HepG2 (cell line): Measurements from ENCODE around the gene SLC16A5. TPM values are rescaled to one million over a fixed set of nuclear protein-coding genes. Genes with fewer than 3 reads are reported as not detected.
A peak's percentile ranks its signal among the peaks of the same experiment; 100 is the strongest.

ENCODE experiments used
- ATAC-seq: fragments of 200-7000 bp; cut with Tn5 transposase; 3 replicates; pipeline ENCODE4 v1.9.1; 2020; ENCODE audit warnings: mild to moderate bottlenecking, moderate library complexity
- BruUV-seq: library from RNA; stranded (reverse); fragments of 400-500 nt; replicated peaks from 2 replicates; lab custom pipeline; 2021; lab: Mats Ljungman, UMichigan
- CTCF ChIA-PET: fragments of 300-600 bp; formaldehyde crosslinking; extraction: SDS; loops from one replicate; lab custom pipeline; 2021; ENCODE audit warnings: low total read pairs, inconsistent platforms, low intra/inter-chr PET ratio; lab: Yijun Ruan, JAX
- POLR2A ChIA-PET: fragments of 350-600 bp; sonication (Branson Sonifier 250); formaldehyde crosslinking; loops from one replicate; lab custom pipeline; 2020; ENCODE audit warnings: antibody characterized with exemption, inconsistent platforms; lab: Yijun Ruan, JAX
- DNase-seq: peaks from one replicate; pipeline ENCODE4 v3.0.0-alpha.2; 2015; ENCODE audit warnings: low spot score
- FAIRE-seq: peaks from 3 replicates; lab custom pipeline; 2011; peaks lifted over from hg19 to GRCh38; lab: Jason Lieb, UNC
- H2AFZ ChIP-seq: one replicate; pipeline ENCODE4 v1.6.1; 2011; ENCODE audit warnings: low read length, inconsistent platforms
- H3K27ac ChIP-seq: fragments of 300-600 bp; 3 replicates; pipeline ENCODE4 v1.8.0; 2011; ENCODE audit warnings: mixed run types, mild to moderate bottlenecking, mixed read lengths, low read length, inconsistent platforms; ENCODE audit not compliant: insufficient read depth; ENCODE audit errors: extremely low read length
- H3K27me3 ChIP-seq, 2 experiments: fragments of 200-600 bp in 1 of 2; 2 replicates in 1 of 2; 3 replicates in 1 of 2; pipeline versions ENCODE4 v1.6.0 to v1.8.0; 2011; ENCODE audit warnings: low read length in 2 of 2, mild to moderate bottlenecking in 2 of 2, moderate library complexity in 2 of 2, inconsistent platforms in 1 of 2; ENCODE audit not compliant: insufficient read depth in 2 of 2, control insufficient read depth in 1 of 2
- H3K36me3 ChIP-seq, 2 experiments: fragments of 200-600 bp in 1 of 2; replicated peaks in 1 of 2; 2 replicates in 1 of 2; 3 replicates in 1 of 2; pipeline versions ENCODE4 v1.5.1 to v1.8.0; 2011; ENCODE audit warnings: low read length in 2 of 2, inconsistent platforms in 1 of 2; ENCODE audit not compliant: insufficient read depth in 2 of 2, control insufficient read depth in 1 of 2
- H3K4me1 ChIP-seq: 2 replicates; pipeline ENCODE4 v1.5.1; 2012; ENCODE audit warnings: low read length, inconsistent platforms; ENCODE audit not compliant: insufficient read depth
- H3K4me2 ChIP-seq: 2 replicates; pipeline ENCODE4 v1.6.0; 2011; ENCODE audit warnings: low read depth, low read length, inconsistent platforms
- H3K4me3 ChIP-seq, 3 experiments: fragments of 200-600 bp in 1 of 3; sonication (generic), shearing (Covaris generic) in 1 of 3; replicated peaks in 1 of 3; 2 replicates each; pipeline ENCODE4 v1.5.1; 2011 to 2016; ENCODE audit warnings: low read length in 3 of 3, inconsistent platforms in 2 of 3, low read depth in 2 of 3, mild to moderate bottlenecking in 2 of 3, control low read depth in 1 of 3, mixed read lengths in 1 of 3; ENCODE audit not compliant: insufficient read depth in 1 of 3
- H3K79me2 ChIP-seq: one replicate; pipeline ENCODE4 v1.6.1; 2011; ENCODE audit warnings: low read length, inconsistent platforms; ENCODE audit not compliant: insufficient read depth
- H3K9ac ChIP-seq: 2 replicates; pipeline ENCODE4 v1.6.0; 2011; ENCODE audit warnings: mild to moderate bottlenecking, low read depth, low read length, inconsistent platforms; ENCODE audit not compliant: insufficient read depth
- H3K9me3 ChIP-seq: 2 replicates; pipeline ENCODE4 v1.5.1; 2012; ENCODE audit warnings: mild to moderate bottlenecking, low read length
- H4K20me1 ChIP-seq: 2 replicates; pipeline ENCODE4 v1.6.0; 2011; ENCODE audit warnings: inconsistent platforms, mild to moderate bottlenecking, low read length, moderate library complexity; ENCODE audit not compliant: insufficient read depth
- AGO1 ChIP-seq: fragments of 200-400 bp; formaldehyde crosslinking; IDR thresholded peaks from 2 replicates; pipeline ENCODE4 v1.6.1; 2017; ENCODE audit warnings: mild to moderate bottlenecking, low read depth, low read length, moderate library complexity; ENCODE audit not compliant: poor library complexity, severe bottlenecking
- ATF3 ChIP-seq: sonication (generic); formaldehyde crosslinking; IDR thresholded peaks from 2 replicates; pipeline ENCODE4 v1.4.0; 2020; ENCODE audit warnings: missing genetic modification reagents
- ATF4 ChIP-seq, 2 experiments: fragments of 450-650 bp in 1 of 2; sonication (generic) in 1 of 2; formaldehyde crosslinking; IDR thresholded peaks; 2 replicates each; pipeline versions ENCODE4 v1.5.0 to v1.8.0; 2020 to 2022; ENCODE audit warnings: mild to moderate bottlenecking in 1 of 2, missing genetic modification reagents in 1 of 2
- CAMTA2 ChIP-seq: sonication (generic); formaldehyde crosslinking; IDR thresholded peaks from 2 replicates; pipeline ENCODE4 v1.4.0; 2020; ENCODE audit warnings: mild to moderate bottlenecking, missing genetic modification reagents, borderline replicate concordance
- CHD4 ChIP-seq: fragments of 200-600 bp; sonication (generic); IDR thresholded peaks from 2 replicates; pipeline ENCODE4 v1.7.0; 2017; ENCODE audit warnings: mild to moderate bottlenecking, low read length, borderline replicate concordance
- NR0B2 ChIP-seq: sonication (generic); formaldehyde crosslinking; IDR thresholded peaks from 2 replicates; pipeline ENCODE4 v1.4.0; 2020; ENCODE audit warnings: mild to moderate bottlenecking, missing genetic modification reagents
- PAF1 ChIP-seq: IDR thresholded peaks from 2 replicates; pipeline ENCODE4 v1.6.1; 2016; ENCODE audit warnings: missing genetic modification reagents, missing compliant biosample characterization
- POLR2A ChIP-seq, 2 experiments: IDR thresholded peaks; 2 replicates each; pipeline ENCODE4 v1.6.1; 2011; ENCODE audit warnings: low read depth in 2 of 2, low read length in 2 of 2, mild to moderate bottlenecking in 1 of 2, moderate library complexity in 1 of 2; ENCODE audit not compliant: insufficient read depth in 1 of 2
- POLR2AphosphoS5 ChIP-seq: IDR thresholded peaks from 2 replicates; pipeline ENCODE4 v1.6.1; 2012; ENCODE audit warnings: low read depth, low read length
- RBFOX2 ChIP-seq: fragments of 200-400 bp; formaldehyde crosslinking; IDR thresholded peaks from 2 replicates; pipeline ENCODE4 v1.6.1; 2017; ENCODE audit warnings: low read depth, mild to moderate bottlenecking, low read length
- RBM22 ChIP-seq: fragments of 200-400 bp; formaldehyde crosslinking; optimal IDR thresholded peaks from 2 replicates; pipeline ENCODE3; 2017; ENCODE audit warnings: mild to moderate bottlenecking, low read length, moderate library complexity
- SAFB2 ChIP-seq: sonication (generic); formaldehyde crosslinking; IDR thresholded peaks from 2 replicates; pipeline ENCODE4 v1.5.1; 2020; ENCODE audit warnings: missing genetic modification reagents, low read depth, mild to moderate bottlenecking, borderline replicate concordance
- SALL2 ChIP-seq: sonication (generic); formaldehyde crosslinking; IDR thresholded peaks from 2 replicates; pipeline ENCODE4 v1.8.1; 2023; ENCODE audit warnings: mild to moderate bottlenecking, missing genetic modification reagents, inconsistent platforms
- SP4 ChIP-seq: sonication (generic); formaldehyde crosslinking; IDR thresholded peaks from 2 replicates; pipeline ENCODE4 v1.8.1; 2023; ENCODE audit warnings: mild to moderate bottlenecking, missing genetic modification reagents
- ZC3H13 ChIP-seq: sonication (generic); formaldehyde crosslinking; IDR thresholded peaks from 2 replicates; pipeline ENCODE4 v1.8.1; 2023; ENCODE audit warnings: mild to moderate bottlenecking, missing genetic modification reagents, moderate library complexity
- ZFYVE20 ChIP-seq: sonication (generic); formaldehyde crosslinking; IDR thresholded peaks from 2 replicates; pipeline ENCODE4 v1.8.0; 2023; ENCODE audit warnings: low read depth, mild to moderate bottlenecking, moderate library complexity, missing genetic modification reagents, borderline replicate concordance
- ZKSCAN8 ChIP-seq: IDR thresholded peaks from 2 replicates; pipeline ENCODE4 v1.6.1; 2016; ENCODE audit warnings: borderline replicate concordance, missing genetic modification reagents, missing compliant biosample characterization
- ZNF33B ChIP-seq: sonication (generic); formaldehyde crosslinking; IDR thresholded peaks from 2 replicates; pipeline ENCODE4 v1.5.1; 2020; ENCODE audit warnings: mild to moderate bottlenecking, missing genetic modification reagents
- ZNF383 ChIP-seq: sonication (generic); formaldehyde crosslinking; IDR thresholded peaks from 2 replicates; pipeline ENCODE4 v1.4.0; 2020; ENCODE audit warnings: missing genetic modification reagents, mild to moderate bottlenecking, borderline replicate concordance
- ZNF550 ChIP-seq: sonication (generic); formaldehyde crosslinking; IDR thresholded peaks from 2 replicates; pipeline ENCODE4 v1.4.0; 2020; ENCODE audit warnings: mild to moderate bottlenecking, missing genetic modification reagents, borderline replicate concordance
- ZNF577 ChIP-seq: sonication (generic); formaldehyde crosslinking; IDR thresholded peaks from 2 replicates; pipeline ENCODE4 v1.4.0; 2020; ENCODE audit warnings: mild to moderate bottlenecking, low read depth, missing genetic modification reagents, borderline replicate concordance
- ZNF589 ChIP-seq: sonication (generic); formaldehyde crosslinking; conservative IDR thresholded peaks from 2 replicates; pipeline ENCODE4 v1.8.0; 2022; ENCODE audit warnings: mild to moderate bottlenecking, moderate library complexity, missing genetic modification reagents
- WGBS: methylation state at CpG from one replicate; pipeline ENCODE4 v1.1.6; 2017; ENCODE audit warnings: low lambda C conversion rate; 5-methylcytosine and 5-hydroxymethylcytosine counted together
- in situ Hi-C: cut with HindIII; loops from 2 replicates; pipeline ENCODE4 v1.10.0; 2017; ENCODE audit warnings: low pct_unique_long_range_greater_than_20kb; ENCODE audit not compliant: extremely low pct_ligation_motif_present
- intact Hi-C: fragments of 100-400 bp; cut with micrococcal nuclease; formaldehyde crosslinking; loops from one replicate; pipeline ENCODE4 v1.10.0; 2022; ENCODE audit not compliant: unreplicated experiment
- polyA plus RNA-seq, 8 experiments: library from polyadenylated mRNA; depleted of rRNA in 3 of 8; stranded (reverse) in 7 of 8; unstranded in 1 of 8; fragments of >200 nt; fragmentation: Illumina TruSeq in 4 of 8; extraction: Trizol in 4 of 8; gene quantifications; 2 replicates each; pipeline versions ENCODE4 v1.2.1 to v1.2.3, GENCODE V29; 2011 to 2016; ENCODE audit warnings: low read depth in 4 of 8, missing spikeins in 1 of 8, mixed read lengths in 1 of 8; ENCODE audit not compliant: insufficient read depth in 1 of 8
- total RNA-seq, 5 experiments: library from RNA; depleted of rRNA; stranded (reverse); fragments of >200 nt; fragmentation: Illumina TruSeq; extraction: Trizol; gene quantifications; 2 replicates each; pipeline ENCODE4 v1.2.3, GENCODE V29; 2016; ENCODE audit warnings: low read depth in 1 of 5

Gene SLC16A5
- total and polyA plus RNA-seq, 2 of the 13 experiments (the other 11 are each of a cell fraction or from before 2014, with no cell fraction given): 0.69 to 5.6 TPM

GRCh38 chr17:75128694-75129505 is 41.1 kb downstream of the SLC16A5 start (continued):
- TF ChIP-seq NR0B2 (CRISPR knock-in tag) (0 out of 2 replicates have a peak, but pooled peaks have one; percentile 58), AGO1 (peak; percentile 87), ZNF550 (no peak), RBFOX2 (peak; percentile 85), ZFYVE20 (CRISPR knock-in tag) (no peak), RBM22 (peak; percentile 34), ZC3H13 (CRISPR knock-in tag) (peak; percentile 50; the same call in 1 of the 2 replicates), ATF3 (CRISPR knock-in tag) (no peak), ZNF589 (CRISPR knock-in tag) (no peak)
- TF ChIP-seq, all 625 proteins: peak for 19

GRCh38 chr17:75129576-75129975 is 41.8 kb downstream of the SLC16A5 start:
- peaks cover 27% of the 10 kb centered on the region for H3K4me1 ChIP-seq
- H3K4me3 ChIP-seq: no peak overlapping the region
- peaks cover 4% of the 10 kb centered on the region; the same call in 1 of the 2 replicates for H4K20me1 ChIP-seq
- no peak overlapping the region for H2AFZ ChIP-seq
- no peak overlapping the region for H3K4me2 ChIP-seq
- no TSS peak for BruUV-seq
- in situ Hi-C loops (no loop called here), intact Hi-C loops (no loop called here)
- FAIRE-seq: no peak
- 98% methylated on average over 9 of the region's 9 CpGs for WGBS
- no peak for DNase-seq
- ChIA-PET CTCF (interaction anchor here (2.8 kb wide), 1 partner anchor 15 kb away, joined by 26 read pairs; no protein-coding TSS in a partner anchor), POLR2A (interaction anchor here (1.0 to 1.9 kb wide), 3 partner anchors 13 to 94 kb away, joined by 3 to 9 read pairs (median 5); no protein-coding TSS in a partner anchor)
- H3K9ac ChIP-seq: no peak overlapping the region
- H3K9me3 ChIP-seq: no peaks in the 10 kb centered on the region
- H3K79me2 ChIP-seq: peaks cover 8% of the 10 kb centered on the region
- H3K27me3 ChIP-seq: no peaks in the 10 kb centered on the region
- H3K36me3 ChIP-seq: peaks cover 6 to 18% of the 10 kb centered on the region in 2 experiments; a peak in 4 of 5 replicates
- no peak for ATAC-seq
- no peak overlapping the region for H3K27ac ChIP-seq
- peak; percentile 46; the same call in 1 of the 2 replicates for TF ChIP-seq PAF1
- TF ChIP-seq CHD4: no peak
- peak in 1 of 2 experiments; percentile 13; a peak in 1 of 4 replicates for TF ChIP-seq POLR2A (IDR thresholded peaks at IDR 0.05; ENCODE audit: insufficient read depth in 1 of 2, low read depth in 2 of 2, low read length in 2 of 2)
- TF ChIP-seq SALL2: no peak
- no peak for TF ChIP-seq ZNF33B (CRISPR knock-in tag)
- 0 out of 2 replicates have a peak, but pooled peaks have one; percentile 45 for TF ChIP-seq SAFB2 (CRISPR knock-in tag)
- no peak for TF ChIP-seq ZKSCAN8 (CRISPR knock-in tag)
- no peak for TF ChIP-seq ZNF577 (CRISPR knock-in tag)
- 0 out of 2 replicates have a peak, but pooled peaks have one; percentile 21 for TF ChIP-seq SP4 (CRISPR knock-in tag)
- TF ChIP-seq ATF4 (CRISPR knock-in tag; IDR thresholded peaks at IDR 0.05): no peak
- TF ChIP-seq CAMTA2 (CRISPR knock-in tag): no peak
- TF ChIP-seq ZNF383: no peak
- peak; percentile 34; the same call in 1 of the 2 replicates for TF ChIP-seq POLR2AphosphoS5
